WTC11 (cell line): Measurements from ENCODE around the gene CLEC3B. TPM values are rescaled to one million over a fixed set of nuclear protein-coding genes. Genes with fewer than 3 reads are reported as not detected.

Experiments
- ATAC-seq: fragments of 200-7000 bp; cut with Tn5 transposase; 2 replicates; pipeline ENCODE4 v1.10.0; 2021; ENCODE audit warnings: mild to moderate bottlenecking, moderate library complexity
- CTCF ChIA-PET: fragments of 300-600 bp; sonication (Branson Sonifier 250); formaldehyde crosslinking; loops from one replicate; lab custom pipeline; 2021; ENCODE audit warnings: antibody characterized with exemption; lab: Charles Lee
- POLR2A ChIA-PET: fragments of 350-600 bp; sonication (Branson Sonifier 250); formaldehyde crosslinking; loops from one replicate; lab custom pipeline; 2021; ENCODE audit warnings: antibody characterized with exemption; lab: Charles Lee
- DNase-seq: peaks from one replicate; pipeline ENCODE4 v3.0.0; 2021; ENCODE audit warnings: low spot score
- H3K27ac Mint-ChIP-seq: 2 replicates; pipeline ENCODE4 v1.8.0; 2021; ENCODE audit warnings: mixed read lengths
- H3K27me3 Mint-ChIP-seq: 2 replicates; pipeline ENCODE4 v1.8.0; 2021; ENCODE audit warnings: low read depth, mild to moderate bottlenecking, moderate library complexity, mixed read lengths
- H3K36me3 Mint-ChIP-seq: 2 replicates; pipeline ENCODE4 v1.8.0; 2021; ENCODE audit warnings: mixed read lengths
- H3K4me1 Mint-ChIP-seq: 2 replicates; pipeline ENCODE4 v1.8.0; 2022; ENCODE audit warnings: mixed read lengths
- H3K4me3 Mint-ChIP-seq: 2 replicates; pipeline ENCODE4 v1.8.0; 2021; ENCODE audit warnings: mild to moderate bottlenecking, moderate library complexity, mixed read lengths
- H3K9me3 Mint-ChIP-seq: 2 replicates; pipeline ENCODE4 v1.8.0; 2021; ENCODE audit warnings: mixed read lengths
- ATF1 ChIP-seq: sonication (generic); formaldehyde crosslinking; IDR thresholded peaks from 2 replicates; pipeline ENCODE4 v1.8.1; 2023; ENCODE audit warnings: mild to moderate bottlenecking, moderate library complexity, missing genetic modification reagents
- ETV6 ChIP-seq: sonication (generic); formaldehyde crosslinking; IDR thresholded peaks from 2 replicates; pipeline ENCODE4 v1.8.1; 2022; ENCODE audit warnings: mild to moderate bottlenecking, missing genetic modification reagents
- IRF2 ChIP-seq: sonication (generic); formaldehyde crosslinking; IDR thresholded peaks from 2 replicates; pipeline ENCODE4 v1.8.0; 2022; ENCODE audit warnings: low read depth, missing genetic modification reagents, borderline replicate concordance
- NFATC4 ChIP-seq: fragments of 250-450 bp; sonication (Bioruptor Pico); IDR thresholded peaks from 2 replicates; pipeline ENCODE4 v1.9.0; 2021; ENCODE audit warnings: mild to moderate bottlenecking
- PRDM15 ChIP-seq: sonication (generic); formaldehyde crosslinking; IDR thresholded peaks from 2 replicates; pipeline ENCODE4 v1.8.0; 2022; ENCODE audit warnings: missing genetic modification reagents
- PRRX2 ChIP-seq: fragments of 250-450 bp; sonication (Bioruptor Pico); IDR thresholded peaks from 2 replicates; pipeline ENCODE4 v1.8.0; 2021; ENCODE audit warnings: mild to moderate bottlenecking
- SMAD3 ChIP-seq: sonication (generic); formaldehyde crosslinking; IDR thresholded peaks from 2 replicates; pipeline ENCODE4 v1.8.0; 2022; ENCODE audit warnings: missing genetic modification reagents, mild to moderate bottlenecking, borderline replicate concordance
- ZBTB21 ChIP-seq: sonication (generic); formaldehyde crosslinking; IDR thresholded peaks from 2 replicates; pipeline ENCODE4 v1.8.1; 2023; ENCODE audit warnings: mild to moderate bottlenecking, missing genetic modification reagents, borderline replicate concordance
- ZNF423 ChIP-seq: fragments of 250-450 bp; sonication (Bioruptor Pico); IDR thresholded peaks from 2 replicates; pipeline ENCODE4 v2.1.2; 2022; ENCODE audit warnings: mild to moderate bottlenecking, moderate library complexity
- total RNA-seq: library from RNA; stranded (reverse); gene quantifications from 3 replicates; pipeline ENCODE4 v1.2.3, GENCODE V29; 2021
- TF ChIP-seq, protein P1 (sequence below): sonication (generic); formaldehyde crosslinking; IDR thresholded peaks from 2 replicates; pipeline ENCODE4 v1.8.1; 2022; ENCODE audit warnings: mild to moderate bottlenecking, missing genetic modification reagents, moderate library complexity, borderline replicate concordance
- TF ChIP-seq, protein P2 (sequence below): fragments of 250-450 bp; sonication (Bioruptor Pico); IDR thresholded peaks from 2 replicates; pipeline ENCODE4 v1.9.0; 2021; ENCODE audit warnings: mild to moderate bottlenecking
- TF ChIP-seq, protein P3 (sequence below): sonication (generic); formaldehyde crosslinking; IDR thresholded peaks from 2 replicates; pipeline ENCODE4 v1.8.1; 2023; ENCODE audit warnings: mild to moderate bottlenecking, missing genetic modification reagents
- TF ChIP-seq, protein P4 (sequence below): sonication (generic); formaldehyde crosslinking; conservative IDR thresholded peaks from 2 replicates; pipeline ENCODE4 v1.8.1; 2022; ENCODE audit warnings: mild to moderate bottlenecking, missing genetic modification reagents
- TF ChIP-seq, protein P5 (sequence below): sonication (generic); formaldehyde crosslinking; conservative IDR thresholded peaks from 2 replicates; pipeline ENCODE4 v1.8.1; 2023; ENCODE audit warnings: mild to moderate bottlenecking, low read depth, missing genetic modification reagents, moderate library complexity
- TF ChIP-seq, protein P6 (sequence below): fragments of 200-600 bp; IDR thresholded peaks from 2 replicates; pipeline ENCODE4 v1.8.0; 2022; ENCODE audit warnings: antibody characterized with exemption
- TF ChIP-seq, protein P7 (sequence below): sonication (generic); formaldehyde crosslinking; IDR thresholded peaks from 2 replicates; pipeline ENCODE4 v1.8.0; 2023; ENCODE audit warnings: missing genetic modification reagents, mild to moderate bottlenecking, borderline replicate concordance
- TF ChIP-seq, protein P8 (sequence below): sonication (generic); formaldehyde crosslinking; IDR thresholded peaks from 2 replicates; pipeline ENCODE4 v1.8.1; 2022; ENCODE audit warnings: mild to moderate bottlenecking, moderate library complexity, missing genetic modification reagents

The CLEC3B gene
- total RNA-seq, 1 experiment from 2014 or later, result 0.81 TPM

DNA sequence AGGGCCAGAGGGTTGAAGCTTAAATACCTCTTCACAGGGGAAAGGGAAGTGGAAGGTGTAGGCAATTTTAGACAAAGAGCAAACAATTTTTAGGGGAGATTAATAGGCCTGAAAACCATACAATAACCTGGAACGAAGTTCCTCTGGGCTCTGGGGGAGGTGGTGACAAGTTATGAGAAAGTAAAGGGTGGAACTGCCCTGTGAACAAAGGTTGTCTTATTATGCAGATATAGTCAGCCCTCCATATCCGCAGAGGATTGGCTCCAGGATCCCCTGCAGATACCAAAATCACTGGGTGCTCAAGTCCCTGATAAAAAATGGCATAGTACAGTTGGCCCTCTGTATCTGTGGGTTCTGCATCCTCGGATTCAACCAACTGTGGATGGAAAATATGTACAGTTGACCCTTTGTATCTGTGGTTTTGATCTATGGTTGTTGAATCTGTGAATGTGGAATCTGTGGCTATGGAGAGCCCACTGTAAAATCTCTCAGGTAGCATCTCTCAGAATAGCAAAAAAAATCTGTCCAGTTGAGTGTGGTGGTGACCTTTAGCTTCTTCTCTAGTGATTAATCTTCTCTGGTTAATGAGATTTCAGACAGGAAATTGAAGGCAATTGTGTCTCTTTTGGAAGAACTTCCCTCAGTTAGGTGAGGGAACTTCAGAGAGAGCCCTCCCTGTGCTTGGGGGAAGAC lies 40.2 kb downstream of the CLEC3B start (continued):
- TF ChIP-seq, protein P1, sequence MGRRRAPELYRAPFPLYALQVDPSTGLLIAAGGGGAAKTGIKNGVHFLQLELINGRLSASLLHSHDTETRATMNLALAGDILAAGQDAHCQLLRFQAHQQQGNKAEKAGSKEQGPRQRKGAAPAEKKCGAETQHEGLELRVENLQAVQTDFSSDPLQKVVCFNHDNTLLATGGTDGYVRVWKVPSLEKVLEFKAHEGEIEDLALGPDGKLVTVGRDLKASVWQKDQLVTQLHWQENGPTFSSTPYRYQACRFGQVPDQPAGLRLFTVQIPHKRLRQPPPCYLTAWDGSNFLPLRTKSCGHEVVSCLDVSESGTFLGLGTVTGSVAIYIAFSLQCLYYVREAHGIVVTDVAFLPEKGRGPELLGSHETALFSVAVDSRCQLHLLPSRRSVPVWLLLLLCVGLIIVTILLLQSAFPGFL (CRISPR knock-in tag), result no peak

DNA sequence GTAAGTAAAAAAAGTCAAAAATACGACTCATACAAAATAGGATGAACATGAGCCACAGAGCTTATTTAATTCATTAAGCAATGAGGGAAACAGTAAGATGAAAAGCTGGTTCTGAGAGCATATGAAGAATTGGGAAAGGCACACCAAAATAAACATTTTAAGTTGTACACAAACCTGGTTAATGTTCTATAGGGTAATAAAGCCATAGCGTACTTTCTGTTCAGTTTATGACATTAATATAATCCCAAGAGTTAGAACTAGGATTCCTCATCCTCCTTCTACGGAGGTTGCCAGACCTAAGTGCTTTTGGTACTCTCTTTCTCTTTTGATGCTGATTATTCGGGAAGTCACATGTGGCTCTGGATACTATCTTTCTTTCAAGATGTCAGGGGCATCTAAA lies 41.4 kb downstream of the CLEC3B start:
- Mint-ChIP-seq H3K4me3 (no peak overlapping the region), H3K9me3 (no peaks in the 10 kb centered on the region), H3K4me1 (peaks cover 6% of the 10 kb centered on the region; the same call in 1 of the 2 replicates), H3K27ac (no peak overlapping the region), H3K36me3 (no peaks in the 10 kb centered on the region), H3K27me3 (peaks cover 20% of the 10 kb centered on the region)
- ChIA-PET POLR2A (no interaction called here), CTCF (interaction anchor here (1.4 kb wide), 1 partner anchor 144 kb away, joined by 3 read pairs; no protein-coding TSS in a partner anchor)
- no peak for ATAC-seq
- no peak for DNase-seq
- TF ChIP-seq, protein P2, sequence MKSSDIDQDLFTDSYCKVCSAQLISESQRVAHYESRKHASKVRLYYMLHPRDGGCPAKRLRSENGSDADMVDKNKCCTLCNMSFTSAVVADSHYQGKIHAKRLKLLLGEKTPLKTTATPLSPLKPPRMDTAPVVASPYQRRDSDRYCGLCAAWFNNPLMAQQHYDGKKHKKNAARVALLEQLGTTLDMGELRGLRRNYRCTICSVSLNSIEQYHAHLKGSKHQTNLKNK, result no peak
- TF ChIP-seq, protein P3, sequence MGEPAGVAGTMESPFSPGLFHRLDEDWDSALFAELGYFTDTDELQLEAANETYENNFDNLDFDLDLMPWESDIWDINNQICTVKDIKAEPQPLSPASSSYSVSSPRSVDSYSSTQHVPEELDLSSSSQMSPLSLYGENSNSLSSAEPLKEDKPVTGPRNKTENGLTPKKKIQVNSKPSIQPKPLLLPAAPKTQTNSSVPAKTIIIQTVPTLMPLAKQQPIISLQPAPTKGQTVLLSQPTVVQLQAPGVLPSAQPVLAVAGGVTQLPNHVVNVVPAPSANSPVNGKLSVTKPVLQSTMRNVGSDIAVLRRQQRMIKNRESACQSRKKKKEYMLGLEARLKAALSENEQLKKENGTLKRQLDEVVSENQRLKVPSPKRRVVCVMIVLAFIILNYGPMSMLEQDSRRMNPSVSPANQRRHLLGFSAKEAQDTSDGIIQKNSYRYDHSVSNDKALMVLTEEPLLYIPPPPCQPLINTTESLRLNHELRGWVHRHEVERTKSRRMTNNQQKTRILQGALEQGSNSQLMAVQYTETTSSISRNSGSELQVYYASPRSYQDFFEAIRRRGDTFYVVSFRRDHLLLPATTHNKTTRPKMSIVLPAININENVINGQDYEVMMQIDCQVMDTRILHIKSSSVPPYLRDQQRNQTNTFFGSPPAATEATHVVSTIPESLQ (CRISPR knock-in tag), result no peak
- TF ChIP-seq PRRX2 (CRISPR knock-in tag), result no peak
- no peak for TF ChIP-seq NFATC4
- TF ChIP-seq, protein P4, sequence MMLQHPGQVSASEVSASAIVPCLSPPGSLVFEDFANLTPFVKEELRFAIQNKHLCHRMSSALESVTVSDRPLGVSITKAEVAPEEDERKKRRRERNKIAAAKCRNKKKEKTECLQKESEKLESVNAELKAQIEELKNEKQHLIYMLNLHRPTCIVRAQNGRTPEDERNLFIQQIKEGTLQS, result no peak
- TF ChIP-seq ZBTB21, result no peak
- no peak for TF ChIP-seq IRF2 (CRISPR knock-in tag)
- TF ChIP-seq, protein P5, sequence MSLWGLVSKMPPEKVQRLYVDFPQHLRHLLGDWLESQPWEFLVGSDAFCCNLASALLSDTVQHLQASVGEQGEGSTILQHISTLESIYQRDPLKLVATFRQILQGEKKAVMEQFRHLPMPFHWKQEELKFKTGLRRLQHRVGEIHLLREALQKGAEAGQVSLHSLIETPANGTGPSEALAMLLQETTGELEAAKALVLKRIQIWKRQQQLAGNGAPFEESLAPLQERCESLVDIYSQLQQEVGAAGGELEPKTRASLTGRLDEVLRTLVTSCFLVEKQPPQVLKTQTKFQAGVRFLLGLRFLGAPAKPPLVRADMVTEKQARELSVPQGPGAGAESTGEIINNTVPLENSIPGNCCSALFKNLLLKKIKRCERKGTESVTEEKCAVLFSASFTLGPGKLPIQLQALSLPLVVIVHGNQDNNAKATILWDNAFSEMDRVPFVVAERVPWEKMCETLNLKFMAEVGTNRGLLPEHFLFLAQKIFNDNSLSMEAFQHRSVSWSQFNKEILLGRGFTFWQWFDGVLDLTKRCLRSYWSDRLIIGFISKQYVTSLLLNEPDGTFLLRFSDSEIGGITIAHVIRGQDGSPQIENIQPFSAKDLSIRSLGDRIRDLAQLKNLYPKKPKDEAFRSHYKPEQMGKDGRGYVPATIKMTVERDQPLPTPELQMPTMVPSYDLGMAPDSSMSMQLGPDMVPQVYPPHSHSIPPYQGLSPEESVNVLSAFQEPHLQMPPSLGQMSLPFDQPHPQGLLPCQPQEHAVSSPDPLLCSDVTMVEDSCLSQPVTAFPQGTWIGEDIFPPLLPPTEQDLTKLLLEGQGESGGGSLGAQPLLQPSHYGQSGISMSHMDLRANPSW (CRISPR knock-in tag), result no peak
- TF ChIP-seq ATF1 (CRISPR knock-in tag), result no peak
- no peak for TF ChIP-seq ETV6 (CRISPR knock-in tag)
- TF ChIP-seq, protein P6, sequence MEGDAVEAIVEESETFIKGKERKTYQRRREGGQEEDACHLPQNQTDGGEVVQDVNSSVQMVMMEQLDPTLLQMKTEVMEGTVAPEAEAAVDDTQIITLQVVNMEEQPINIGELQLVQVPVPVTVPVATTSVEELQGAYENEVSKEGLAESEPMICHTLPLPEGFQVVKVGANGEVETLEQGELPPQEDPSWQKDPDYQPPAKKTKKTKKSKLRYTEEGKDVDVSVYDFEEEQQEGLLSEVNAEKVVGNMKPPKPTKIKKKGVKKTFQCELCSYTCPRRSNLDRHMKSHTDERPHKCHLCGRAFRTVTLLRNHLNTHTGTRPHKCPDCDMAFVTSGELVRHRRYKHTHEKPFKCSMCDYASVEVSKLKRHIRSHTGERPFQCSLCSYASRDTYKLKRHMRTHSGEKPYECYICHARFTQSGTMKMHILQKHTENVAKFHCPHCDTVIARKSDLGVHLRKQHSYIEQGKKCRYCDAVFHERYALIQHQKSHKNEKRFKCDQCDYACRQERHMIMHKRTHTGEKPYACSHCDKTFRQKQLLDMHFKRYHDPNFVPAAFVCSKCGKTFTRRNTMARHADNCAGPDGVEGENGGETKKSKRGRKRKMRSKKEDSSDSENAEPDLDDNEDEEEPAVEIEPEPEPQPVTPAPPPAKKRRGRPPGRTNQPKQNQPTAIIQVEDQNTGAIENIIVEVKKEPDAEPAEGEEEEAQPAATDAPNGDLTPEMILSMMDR, result no peak
- TF ChIP-seq, protein P7, sequence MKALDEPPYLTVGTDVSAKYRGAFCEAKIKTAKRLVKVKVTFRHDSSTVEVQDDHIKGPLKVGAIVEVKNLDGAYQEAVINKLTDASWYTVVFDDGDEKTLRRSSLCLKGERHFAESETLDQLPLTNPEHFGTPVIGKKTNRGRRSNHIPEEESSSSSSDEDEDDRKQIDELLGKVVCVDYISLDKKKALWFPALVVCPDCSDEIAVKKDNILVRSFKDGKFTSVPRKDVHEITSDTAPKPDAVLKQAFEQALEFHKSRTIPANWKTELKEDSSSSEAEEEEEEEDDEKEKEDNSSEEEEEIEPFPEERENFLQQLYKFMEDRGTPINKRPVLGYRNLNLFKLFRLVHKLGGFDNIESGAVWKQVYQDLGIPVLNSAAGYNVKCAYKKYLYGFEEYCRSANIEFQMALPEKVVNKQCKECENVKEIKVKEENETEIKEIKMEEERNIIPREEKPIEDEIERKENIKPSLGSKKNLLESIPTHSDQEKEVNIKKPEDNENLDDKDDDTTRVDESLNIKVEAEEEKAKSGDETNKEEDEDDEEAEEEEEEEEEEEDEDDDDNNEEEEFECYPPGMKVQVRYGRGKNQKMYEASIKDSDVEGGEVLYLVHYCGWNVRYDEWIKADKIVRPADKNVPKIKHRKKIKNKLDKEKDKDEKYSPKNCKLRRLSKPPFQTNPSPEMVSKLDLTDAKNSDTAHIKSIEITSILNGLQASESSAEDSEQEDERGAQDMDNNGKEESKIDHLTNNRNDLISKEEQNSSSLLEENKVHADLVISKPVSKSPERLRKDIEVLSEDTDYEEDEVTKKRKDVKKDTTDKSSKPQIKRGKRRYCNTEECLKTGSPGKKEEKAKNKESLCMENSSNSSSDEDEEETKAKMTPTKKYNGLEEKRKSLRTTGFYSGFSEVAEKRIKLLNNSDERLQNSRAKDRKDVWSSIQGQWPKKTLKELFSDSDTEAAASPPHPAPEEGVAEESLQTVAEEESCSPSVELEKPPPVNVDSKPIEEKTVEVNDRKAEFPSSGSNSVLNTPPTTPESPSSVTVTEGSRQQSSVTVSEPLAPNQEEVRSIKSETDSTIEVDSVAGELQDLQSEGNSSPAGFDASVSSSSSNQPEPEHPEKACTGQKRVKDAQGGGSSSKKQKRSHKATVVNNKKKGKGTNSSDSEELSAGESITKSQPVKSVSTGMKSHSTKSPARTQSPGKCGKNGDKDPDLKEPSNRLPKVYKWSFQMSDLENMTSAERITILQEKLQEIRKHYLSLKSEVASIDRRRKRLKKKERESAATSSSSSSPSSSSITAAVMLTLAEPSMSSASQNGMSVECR (CRISPR knock-in tag), result no peak
- TF ChIP-seq, protein P8, sequence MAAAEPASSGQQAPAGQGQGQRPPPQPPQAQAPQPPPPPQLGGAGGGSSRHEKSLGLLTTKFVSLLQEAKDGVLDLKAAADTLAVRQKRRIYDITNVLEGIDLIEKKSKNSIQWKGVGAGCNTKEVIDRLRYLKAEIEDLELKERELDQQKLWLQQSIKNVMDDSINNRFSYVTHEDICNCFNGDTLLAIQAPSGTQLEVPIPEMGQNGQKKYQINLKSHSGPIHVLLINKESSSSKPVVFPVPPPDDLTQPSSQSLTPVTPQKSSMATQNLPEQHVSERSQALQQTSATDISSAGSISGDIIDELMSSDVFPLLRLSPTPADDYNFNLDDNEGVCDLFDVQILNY (CRISPR knock-in tag), result no peak
- TF ChIP-seq PRDM15, result no peak
- TF ChIP-seq SMAD3 (CRISPR knock-in tag), result no peak
- TF ChIP-seq ZNF423 (CRISPR knock-in tag), result no peak
